Osteoblast (primary cell): ENCODE measurements around the gene PRR33. TPM values are rescaled to one million over a fixed set of nuclear protein-coding genes. Genes with fewer than 3 reads are reported as not detected.

ENCODE experiments used
- DNase-seq: peaks from one replicate; pipeline ENCODE4 v3.0.0; 2011; ENCODE audit warnings: low spot score, mixed read lengths; ENCODE audit not compliant: insufficient read length; ENCODE audit errors: missing footprints
- H2AFZ ChIP-seq: 2 replicates; pipeline ENCODE4 v1.6.0; 2011; ENCODE audit warnings: mild to moderate bottlenecking, low read length
- H3K27ac ChIP-seq: 2 replicates; pipeline ENCODE4 v1.5.1; 2011; ENCODE audit warnings: mild to moderate bottlenecking, low read depth, low read length, moderate library complexity
- H3K27me3 ChIP-seq: 2 replicates; pipeline ENCODE4 v1.6.0; 2012; ENCODE audit warnings: mild to moderate bottlenecking, control low read depth, inconsistent platforms, low read length, moderate library complexity; ENCODE audit not compliant: insufficient read depth
- H3K36me3 ChIP-seq: 2 replicates; pipeline ENCODE4 v1.5.1; 2011; ENCODE audit warnings: mild to moderate bottlenecking, low read length, control low read depth, moderate library complexity; ENCODE audit not compliant: insufficient read depth
- H3K4me1 ChIP-seq: 2 replicates; pipeline ENCODE4 v1.5.1; 2011; ENCODE audit warnings: mild to moderate bottlenecking, low read length, control low read depth, moderate library complexity; ENCODE audit not compliant: insufficient read depth
- H3K4me2 ChIP-seq: 2 replicates; pipeline ENCODE4 v1.6.0; 2011; ENCODE audit warnings: mild to moderate bottlenecking, low read length; ENCODE audit not compliant: insufficient read depth
- H3K4me3 ChIP-seq: fragments of 200-600 bp; sonication (generic); 3 replicates; pipeline ENCODE4 v1.5.1; 2012; ENCODE audit warnings: mild to moderate bottlenecking, low read length, inconsistent platforms; ENCODE audit not compliant: insufficient read depth
- H3K79me2 ChIP-seq: 2 replicates; pipeline ENCODE4 v1.6.0; 2012; ENCODE audit warnings: mild to moderate bottlenecking, low read length, control low read depth, inconsistent platforms; ENCODE audit not compliant: insufficient read depth
- H3K9me3 ChIP-seq: 2 replicates; pipeline ENCODE4 v1.5.1; 2011; ENCODE audit warnings: low read depth, low read length, control low read depth
- H4K20me1 ChIP-seq: 2 replicates; pipeline ENCODE4 v1.6.0; 2012; ENCODE audit warnings: mild to moderate bottlenecking, low read length, control low read depth; ENCODE audit not compliant: insufficient read depth
- total RNA-seq: library from RNA; depleted of rRNA; stranded (reverse); fragments of >200 nt; gene quantifications from 2 replicates; pipeline ENCODE4 v1.2.3, GENCODE V29; 2012
- TF ChIP-seq, protein P1 (sequence below): IDR thresholded peaks from 2 replicates; pipeline ENCODE4 v1.5.1; 2011; ENCODE audit warnings: mild to moderate bottlenecking, low read depth, low read length, moderate library complexity; ENCODE audit errors: extremely low read depth

Gene PRR33
- total RNA-seq, 1 donor: not detected

DNA sequence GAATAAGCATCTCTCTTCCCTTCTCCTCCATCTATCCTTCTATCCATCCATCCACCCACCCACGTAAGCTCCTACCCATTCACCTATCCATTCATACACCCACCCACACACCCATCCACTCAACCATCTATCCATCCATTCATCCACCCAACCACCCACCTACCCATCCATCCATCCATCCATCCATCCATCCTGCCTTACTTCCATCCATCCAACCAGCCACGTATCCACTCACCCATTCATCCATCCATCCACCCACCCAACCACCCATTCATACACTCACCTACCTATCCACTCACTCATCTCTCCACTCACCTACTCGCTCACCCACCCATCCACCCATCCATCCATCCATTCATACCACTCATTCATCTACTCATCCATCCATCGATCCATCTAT lies 41.0 kb upstream of the PRR33 start:
- Histone ChIP-seq H3K79me2 (no peaks in the 10 kb centered on the region), H2AFZ (no peak overlapping the region), H3K4me1 (peaks cover 7% of the 10 kb centered on the region), H3K4me3 (no peak overlapping the region), H3K36me3 (no peaks in the 10 kb centered on the region), H4K20me1 (no peaks in the 10 kb centered on the region), H3K27me3 (no peaks in the 10 kb centered on the region), H3K4me2 (no peak overlapping the region), H3K27ac (no peak overlapping the region), H3K9me3 (no peaks in the 10 kb centered on the region)
- TF ChIP-seq, protein P1, sequence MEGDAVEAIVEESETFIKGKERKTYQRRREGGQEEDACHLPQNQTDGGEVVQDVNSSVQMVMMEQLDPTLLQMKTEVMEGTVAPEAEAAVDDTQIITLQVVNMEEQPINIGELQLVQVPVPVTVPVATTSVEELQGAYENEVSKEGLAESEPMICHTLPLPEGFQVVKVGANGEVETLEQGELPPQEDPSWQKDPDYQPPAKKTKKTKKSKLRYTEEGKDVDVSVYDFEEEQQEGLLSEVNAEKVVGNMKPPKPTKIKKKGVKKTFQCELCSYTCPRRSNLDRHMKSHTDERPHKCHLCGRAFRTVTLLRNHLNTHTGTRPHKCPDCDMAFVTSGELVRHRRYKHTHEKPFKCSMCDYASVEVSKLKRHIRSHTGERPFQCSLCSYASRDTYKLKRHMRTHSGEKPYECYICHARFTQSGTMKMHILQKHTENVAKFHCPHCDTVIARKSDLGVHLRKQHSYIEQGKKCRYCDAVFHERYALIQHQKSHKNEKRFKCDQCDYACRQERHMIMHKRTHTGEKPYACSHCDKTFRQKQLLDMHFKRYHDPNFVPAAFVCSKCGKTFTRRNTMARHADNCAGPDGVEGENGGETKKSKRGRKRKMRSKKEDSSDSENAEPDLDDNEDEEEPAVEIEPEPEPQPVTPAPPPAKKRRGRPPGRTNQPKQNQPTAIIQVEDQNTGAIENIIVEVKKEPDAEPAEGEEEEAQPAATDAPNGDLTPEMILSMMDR: no peak
- no peak for DNase-seq

DNA sequence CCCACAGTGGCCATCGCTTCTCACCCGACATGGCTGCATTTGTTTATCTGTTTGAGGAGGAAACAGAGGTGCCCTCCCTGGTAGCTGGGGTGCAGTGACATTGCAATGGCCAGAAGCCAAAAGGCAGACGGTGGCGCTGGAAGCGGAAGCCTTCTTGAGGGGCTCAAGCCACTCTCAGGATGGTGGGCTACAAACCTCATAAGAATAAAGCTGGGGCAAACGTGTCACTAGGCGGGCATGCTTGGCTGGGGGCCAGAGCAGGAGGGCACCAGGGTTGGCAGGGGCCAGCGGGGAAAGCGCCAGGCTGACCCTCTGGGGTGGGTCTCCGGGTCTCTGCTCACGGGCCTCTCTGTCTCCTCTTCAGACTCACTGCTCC lies 40.4 kb upstream of the PRR33 start:
- TF ChIP-seq, protein P1: no peak
- H3K4me3 ChIP-seq: no peak overlapping the region
- peak; percentile 86 for DNase-seq
- no peaks in the 10 kb centered on the region for H3K9me3 ChIP-seq
- no peaks in the 10 kb centered on the region for H4K20me1 ChIP-seq
- H3K79me2 ChIP-seq: no peaks in the 10 kb centered on the region
- no peaks in the 10 kb centered on the region for H3K27me3 ChIP-seq
- no peaks in the 10 kb centered on the region for H3K36me3 ChIP-seq
- H3K4me1 ChIP-seq: peaks cover 7% of the 10 kb centered on the region
- no peak overlapping the region for H3K27ac ChIP-seq
- no peak overlapping the region for H2AFZ ChIP-seq
- H3K4me2 ChIP-seq: no peak overlapping the region

DNA sequence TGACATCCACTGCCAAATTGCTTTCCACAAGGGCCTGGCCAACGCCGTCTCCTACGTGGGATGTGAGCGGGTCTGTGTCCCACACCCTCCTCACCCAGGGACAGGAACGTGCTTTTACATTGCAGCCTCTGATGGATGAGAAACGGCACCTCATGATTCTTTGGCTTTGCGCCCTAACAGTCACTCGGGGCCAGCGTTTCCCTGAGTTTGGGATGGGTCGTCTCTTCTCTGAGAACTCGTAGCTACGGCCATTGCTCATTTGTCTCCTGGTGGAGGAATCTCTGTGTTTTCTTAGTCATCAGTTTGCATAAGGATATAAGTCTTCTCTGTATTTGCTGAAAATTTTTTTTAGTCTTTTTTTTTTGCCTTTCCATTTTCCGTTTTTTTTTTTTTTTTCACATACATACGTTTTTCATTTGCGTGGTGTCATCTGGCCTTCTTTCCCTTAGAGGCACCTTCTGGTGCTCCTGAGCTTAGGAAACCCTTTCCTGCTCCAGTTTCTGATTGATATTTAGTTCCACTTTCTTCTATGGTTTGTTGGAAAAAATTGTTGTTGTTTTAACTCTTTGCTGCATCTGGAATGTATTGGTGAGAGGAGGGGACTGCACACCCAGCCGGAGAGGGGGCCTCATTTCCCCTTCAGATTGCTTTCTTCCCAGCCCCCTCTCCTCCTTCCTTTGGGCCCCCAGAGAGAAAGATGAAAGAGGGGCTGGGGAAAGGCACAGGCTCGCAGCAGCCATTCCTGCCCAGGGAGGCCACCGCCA lies 39.8 kb upstream of the PRR33 start:
- H4K20me1 ChIP-seq: no peaks in the 10 kb centered on the region
- H3K4me1 ChIP-seq: peaks cover 7% of the 10 kb centered on the region
- H3K79me2 ChIP-seq: no peaks in the 10 kb centered on the region
- TF ChIP-seq, protein P1: no peak
- H3K27me3 ChIP-seq: no peaks in the 10 kb centered on the region
- H3K9me3 ChIP-seq: no peaks in the 10 kb centered on the region
- no peak overlapping the region for H3K27ac ChIP-seq
- no peaks in the 10 kb centered on the region for H3K36me3 ChIP-seq
- peak overlapping the region; percentile 91 for H2AFZ ChIP-seq
- peak overlapping the region; percentile 40 for H3K4me3 ChIP-seq
- H3K4me2 ChIP-seq: peak overlapping the region; percentile 81
- DNase-seq: peak; percentile 98

DNA sequence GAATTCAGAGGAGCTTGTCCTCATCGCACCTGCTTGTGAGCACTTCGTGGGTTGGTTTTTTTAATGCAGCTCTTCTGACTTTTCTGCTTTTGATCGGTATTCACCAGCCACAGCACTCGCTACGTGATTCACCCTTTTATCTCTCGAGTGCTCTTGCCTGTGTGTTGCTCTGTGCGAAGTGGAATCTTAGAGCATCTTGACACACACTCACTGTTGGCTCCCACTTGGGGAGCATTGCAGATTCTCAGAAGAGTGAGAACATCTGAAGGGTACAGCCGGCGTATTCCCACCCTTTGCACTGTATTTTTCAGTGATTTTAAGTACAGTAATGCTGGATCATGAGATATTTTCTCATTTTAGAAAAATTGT lies 38.8 kb upstream of the PRR33 start:
- Histone ChIP-seq H3K4me3 (no peak overlapping the region), H3K27ac (no peak overlapping the region), H3K4me1 (peaks cover 7% of the 10 kb centered on the region), H2AFZ (no peak overlapping the region), H3K79me2 (no peaks in the 10 kb centered on the region), H3K36me3 (no peaks in the 10 kb centered on the region), H3K27me3 (no peaks in the 10 kb centered on the region), H3K9me3 (no peaks in the 10 kb centered on the region), H4K20me1 (no peaks in the 10 kb centered on the region), H3K4me2 (no peak overlapping the region)
- TF ChIP-seq, protein P1: no peak
- peak; percentile 39 for DNase-seq
